ENCODE measurements around the gene FAM209B.

The FAM209B gene

GRCh38 chr20:56575961-56576360, 42.9 kb downstream of the FAM209B start:
- no peak for DNase-seq (ENCODE audit: low read depth)
- no peak overlapping the region for H3K4me3 ChIP-seq (ENCODE audit: low read length)
- TF ChIP-seq, protein P1, sequence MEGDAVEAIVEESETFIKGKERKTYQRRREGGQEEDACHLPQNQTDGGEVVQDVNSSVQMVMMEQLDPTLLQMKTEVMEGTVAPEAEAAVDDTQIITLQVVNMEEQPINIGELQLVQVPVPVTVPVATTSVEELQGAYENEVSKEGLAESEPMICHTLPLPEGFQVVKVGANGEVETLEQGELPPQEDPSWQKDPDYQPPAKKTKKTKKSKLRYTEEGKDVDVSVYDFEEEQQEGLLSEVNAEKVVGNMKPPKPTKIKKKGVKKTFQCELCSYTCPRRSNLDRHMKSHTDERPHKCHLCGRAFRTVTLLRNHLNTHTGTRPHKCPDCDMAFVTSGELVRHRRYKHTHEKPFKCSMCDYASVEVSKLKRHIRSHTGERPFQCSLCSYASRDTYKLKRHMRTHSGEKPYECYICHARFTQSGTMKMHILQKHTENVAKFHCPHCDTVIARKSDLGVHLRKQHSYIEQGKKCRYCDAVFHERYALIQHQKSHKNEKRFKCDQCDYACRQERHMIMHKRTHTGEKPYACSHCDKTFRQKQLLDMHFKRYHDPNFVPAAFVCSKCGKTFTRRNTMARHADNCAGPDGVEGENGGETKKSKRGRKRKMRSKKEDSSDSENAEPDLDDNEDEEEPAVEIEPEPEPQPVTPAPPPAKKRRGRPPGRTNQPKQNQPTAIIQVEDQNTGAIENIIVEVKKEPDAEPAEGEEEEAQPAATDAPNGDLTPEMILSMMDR (conservative IDR thresholded peaks at IDR 0.05; ENCODE audit: low read length), result no peak

- TF ChIP-seq, protein P1 (conservative IDR thresholded peaks at IDR 0.05; ENCODE audit: low read length), result no peak
- H3K4me3 ChIP-seq (ENCODE audit: low read length), result no peak overlapping the region
- no peak for DNase-seq (ENCODE audit: low read depth)
Observed at GRCh38 chr20:56579301-56579710, 46.3 kb downstream of the FAM209B start.

GRCh38 chr20:56580226-56580625, 47.2 kb downstream of the FAM209B start:
- TF ChIP-seq, protein P1 (conservative IDR thresholded peaks at IDR 0.05; ENCODE audit: low read length), result no peak

GRCh38 chr20:56581701-56582100, 48.7 kb downstream of the FAM209B start:
- TF ChIP-seq, protein P1 (conservative IDR thresholded peaks at IDR 0.05; ENCODE audit: low read length), result no peak
- no peak for DNase-seq (ENCODE audit: low read depth)
- no peak overlapping the region for H3K4me3 ChIP-seq (ENCODE audit: low read length)

More at GRCh38 chr20:56580226-56580625, 47.2 kb downstream of the FAM209B start:
- H3K4me3 ChIP-seq (ENCODE audit: low read length), result no peak overlapping the region
- DNase-seq (ENCODE audit: low read depth), result no peak

- TF ChIP-seq, protein P1 (conservative IDR thresholded peaks at IDR 0.05; ENCODE audit: low read length), result no peak
- no peak overlapping the region for H3K4me3 ChIP-seq (ENCODE audit: low read length)
- no peak for DNase-seq (ENCODE audit: low read depth)
Observed at GRCh38 chr20:56582542-56582941, 49.5 kb downstream of the FAM209B start.

DNA sequence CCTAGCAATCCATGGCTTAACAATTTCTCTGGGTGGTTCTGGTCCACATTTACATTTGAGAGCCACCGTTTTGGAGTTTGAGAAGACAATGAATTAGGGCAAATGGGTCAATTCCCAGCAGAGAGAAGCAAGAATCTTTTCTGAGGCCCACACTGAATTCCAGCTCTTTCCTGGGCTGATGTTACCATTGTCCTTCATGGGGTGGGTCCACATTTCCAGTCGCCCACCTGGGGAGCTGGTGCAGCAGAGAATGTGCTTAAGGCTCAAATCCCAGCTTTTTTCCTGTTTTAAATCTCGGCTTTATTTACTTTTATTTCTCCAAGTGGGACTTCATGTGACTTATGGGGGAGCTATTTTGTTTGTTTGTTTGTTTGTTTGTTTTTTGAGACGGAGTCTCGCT, 51.9 kb downstream of the FAM209B start:
- no peak for DNase-seq (ENCODE audit: low read depth)
- TF ChIP-seq, protein P1 (conservative IDR thresholded peaks at IDR 0.05; ENCODE audit: low read length), result no peak
- no peak overlapping the region for H3K4me3 ChIP-seq (ENCODE audit: low read length)
